GM19035 (cell line): ENCODE data around the gene TOR4A.
"Not testable (repeated sequence)": the region's sequence is repeated elsewhere in the genome, so short reads cannot be mapped to it uniquely, and the experiment has no call there.

Source experiments
- ATAC-seq: cut with Tn5 transposase; IDR thresholded peaks from one replicate; pipeline ENCODE4 v1.9.1; 2021; ENCODE audit not compliant: unreplicated experiment

Gene TOR4A

DNA sequence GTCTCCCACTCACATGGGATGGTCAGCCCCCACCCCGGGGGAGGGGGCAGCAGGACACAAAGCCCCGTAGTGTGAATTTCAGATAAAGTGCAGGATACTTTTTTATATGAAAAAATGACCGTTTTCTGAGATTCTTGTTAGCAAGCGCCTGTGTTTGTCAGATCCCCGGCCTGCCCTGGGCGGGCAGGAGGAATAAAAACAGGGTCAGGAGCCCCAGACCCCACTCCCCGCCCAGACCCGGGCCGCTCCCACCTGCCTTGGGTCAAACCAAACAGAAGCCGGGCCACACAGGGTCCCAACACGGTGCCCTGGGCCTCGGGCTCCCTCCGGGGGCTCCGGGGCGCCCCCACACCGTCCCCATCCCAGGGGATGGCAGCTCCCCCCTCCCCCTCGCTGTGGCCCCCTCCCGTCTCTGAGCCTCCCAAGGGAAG lies 38.1 kb downstream of the TOR4A start:
- no peak for ATAC-seq

DNA sequence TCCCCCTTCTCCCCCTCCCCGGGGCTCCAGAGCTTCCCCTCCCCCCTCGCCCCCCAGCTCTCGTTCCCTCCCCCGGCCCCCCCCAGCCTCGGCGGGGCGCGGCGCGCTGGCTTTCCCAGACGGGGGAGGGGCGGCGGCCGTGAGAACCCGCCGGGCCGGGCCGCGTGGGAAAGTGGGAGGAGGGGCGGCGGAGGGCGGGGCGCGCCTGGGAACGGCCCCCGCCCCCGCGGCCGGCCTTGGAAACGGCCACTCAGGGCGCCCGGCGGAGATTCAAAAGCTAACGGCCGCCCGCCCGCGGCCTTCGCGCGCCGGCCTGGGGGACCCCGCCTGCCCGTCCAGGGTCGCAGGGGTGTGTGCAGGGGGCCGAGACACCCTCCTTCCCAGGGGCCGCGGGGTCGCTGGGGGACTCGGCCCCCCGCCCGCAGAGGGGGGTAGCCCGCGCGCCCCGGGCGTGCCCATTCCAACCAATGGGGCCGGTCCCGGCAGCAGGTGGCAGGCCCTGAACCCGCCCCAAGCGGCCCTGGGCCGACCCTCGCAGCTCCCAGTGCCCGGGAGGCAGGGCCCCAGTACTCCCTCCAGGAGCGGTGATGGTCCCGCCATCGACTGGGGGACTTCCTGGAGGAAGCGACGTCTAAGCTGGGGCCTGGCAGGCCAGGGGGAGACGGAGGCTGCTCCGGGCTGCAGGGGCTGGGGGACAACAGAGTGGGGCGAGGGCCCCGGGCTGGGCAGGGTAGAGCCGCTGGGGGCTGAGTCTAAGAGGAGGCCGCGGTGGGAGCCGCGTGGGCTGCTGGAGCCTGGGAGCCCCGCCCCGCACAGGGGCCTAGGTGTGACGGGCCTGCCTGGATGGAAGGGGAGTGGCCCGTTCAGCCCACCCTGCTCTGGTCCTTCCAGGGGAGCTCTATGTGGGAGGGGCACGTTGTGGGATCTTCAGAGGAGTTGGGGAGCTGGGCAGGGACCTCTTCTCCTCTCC lies 38.8 kb downstream of the TOR4A start:
- no peak for ATAC-seq

DNA sequence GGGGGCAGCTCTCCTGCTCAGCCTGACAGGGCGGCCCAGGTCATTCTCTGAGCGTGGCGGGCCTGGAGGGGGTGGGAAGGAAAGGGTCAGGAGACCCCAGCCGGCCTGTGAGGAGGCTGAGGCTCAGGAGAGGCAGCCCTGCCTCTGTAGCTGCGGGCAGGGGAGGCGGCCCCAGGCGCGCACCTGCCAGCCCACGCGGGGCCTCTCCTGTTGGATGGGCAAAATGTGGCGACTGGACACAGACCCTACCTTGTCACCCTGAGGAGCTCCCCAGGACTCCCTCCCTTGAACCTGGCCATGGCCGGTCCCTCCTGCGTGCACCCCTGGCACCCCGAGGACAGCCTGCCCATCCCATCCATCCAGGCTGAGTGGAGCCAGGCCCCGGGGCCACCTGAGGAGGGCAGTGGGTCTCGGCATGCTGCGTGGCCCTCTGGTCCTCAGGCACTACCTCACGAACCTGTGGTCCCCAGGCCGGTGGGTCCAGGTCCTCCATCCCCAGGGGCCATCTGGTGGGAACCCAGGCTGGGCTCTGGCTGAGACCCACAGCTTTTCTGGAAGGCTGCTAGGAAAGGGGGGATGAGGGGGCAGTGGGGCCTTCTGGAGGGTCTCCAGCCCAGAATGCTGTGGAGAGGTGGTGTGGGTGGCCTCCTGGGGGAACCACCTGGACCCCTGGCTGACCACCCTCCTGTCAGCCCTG lies 39.6 kb downstream of the TOR4A start:
- no peak for ATAC-seq

DNA sequence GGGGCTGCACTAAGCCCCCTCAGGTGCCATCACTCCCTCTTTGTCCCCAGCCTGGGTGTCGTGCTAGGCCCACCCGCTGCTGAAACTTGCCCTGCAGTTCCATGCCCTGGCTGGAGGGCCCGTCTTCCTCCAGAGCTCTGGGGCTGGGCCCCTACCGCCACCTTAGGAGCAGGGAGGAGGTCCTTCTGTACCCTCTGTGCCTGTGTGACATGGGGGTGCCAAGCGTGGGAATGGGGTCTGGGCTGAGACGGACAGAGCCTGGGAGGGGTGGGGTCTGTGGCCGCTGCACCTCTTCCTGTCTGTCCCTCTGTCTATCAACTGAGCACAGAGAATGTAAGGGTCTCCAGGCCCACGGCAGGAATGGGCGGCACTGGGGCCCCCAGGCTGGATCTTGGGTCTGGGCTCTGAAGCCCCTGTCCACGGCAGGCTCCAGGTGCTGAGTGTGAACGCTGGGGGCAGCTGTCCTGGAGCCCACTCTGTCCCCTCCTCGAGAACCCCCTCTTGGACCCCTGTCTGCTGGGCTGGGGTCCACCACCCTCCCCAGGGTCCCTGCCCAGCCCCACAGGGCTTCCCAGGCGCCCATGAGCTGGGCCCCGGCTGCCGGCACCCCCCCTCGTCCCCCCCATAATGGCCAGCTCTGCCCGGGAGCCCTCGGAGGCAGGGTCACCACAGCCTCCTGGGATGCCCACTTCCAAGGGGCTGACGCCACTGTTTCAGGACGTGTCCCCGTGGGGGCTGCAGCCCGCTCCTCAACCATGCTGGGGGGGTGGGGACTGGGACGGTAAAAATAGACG lies 40.4 kb downstream of the TOR4A start:
- ATAC-seq = no peak

DNA sequence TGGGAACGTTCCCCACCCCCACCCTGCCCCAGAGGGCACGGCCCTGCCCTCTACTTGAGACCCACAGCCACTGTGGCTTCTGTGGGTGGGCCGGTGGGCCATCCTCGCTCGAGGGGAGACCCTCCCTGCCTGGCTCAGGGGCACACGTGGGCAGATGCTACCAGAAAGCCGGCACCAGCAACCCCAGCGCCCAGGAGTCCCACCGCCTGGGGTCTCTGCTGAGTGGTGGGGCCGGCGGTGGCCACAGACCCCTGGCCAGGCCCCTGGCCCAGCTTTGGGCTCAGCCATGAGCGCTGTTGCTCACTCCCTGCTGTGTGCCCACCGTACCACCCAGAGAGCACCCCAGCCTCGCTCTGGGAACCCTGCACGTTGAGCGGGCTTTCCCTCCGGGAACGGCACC lies 41.1 kb downstream of the TOR4A start:
- ATAC-seq = no peak

DNA sequence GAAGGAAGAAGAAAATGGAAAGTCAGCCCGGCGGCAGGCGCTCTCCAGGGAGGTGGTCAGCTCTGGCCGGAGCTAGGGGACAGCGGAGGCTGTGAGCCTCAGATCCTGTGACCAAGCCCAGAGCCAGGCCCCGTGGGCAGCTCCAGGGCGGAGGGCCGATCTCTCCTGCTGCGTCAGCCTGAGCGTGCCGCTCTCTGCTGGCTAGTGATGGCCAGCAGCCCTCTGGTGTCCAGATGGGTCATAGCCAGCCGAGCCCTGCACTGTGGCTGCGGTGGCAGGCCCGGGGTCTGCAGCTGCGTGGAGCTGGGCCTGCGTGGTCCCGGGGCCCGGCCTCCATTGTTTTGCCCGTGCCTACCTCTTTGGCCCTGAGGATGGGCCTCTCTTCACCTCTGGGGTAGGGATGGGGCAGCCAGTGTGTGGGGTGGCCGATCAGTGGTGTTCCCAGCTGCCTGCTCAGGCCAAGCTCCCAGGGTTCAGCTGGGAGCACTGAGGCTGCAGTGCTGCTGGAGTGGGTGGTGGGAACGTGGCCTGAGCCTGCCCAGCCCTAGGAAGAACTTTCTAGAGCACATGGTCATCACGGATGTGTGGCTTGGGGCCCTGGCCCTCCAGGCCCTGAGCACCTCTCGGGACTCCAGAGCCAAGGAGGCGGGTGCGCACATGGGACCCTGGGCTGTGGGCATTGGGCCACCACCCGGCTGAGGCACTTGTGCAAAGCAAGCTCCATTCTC lies 41.6 kb downstream of the TOR4A start:
- ATAC-seq = no peak

DNA sequence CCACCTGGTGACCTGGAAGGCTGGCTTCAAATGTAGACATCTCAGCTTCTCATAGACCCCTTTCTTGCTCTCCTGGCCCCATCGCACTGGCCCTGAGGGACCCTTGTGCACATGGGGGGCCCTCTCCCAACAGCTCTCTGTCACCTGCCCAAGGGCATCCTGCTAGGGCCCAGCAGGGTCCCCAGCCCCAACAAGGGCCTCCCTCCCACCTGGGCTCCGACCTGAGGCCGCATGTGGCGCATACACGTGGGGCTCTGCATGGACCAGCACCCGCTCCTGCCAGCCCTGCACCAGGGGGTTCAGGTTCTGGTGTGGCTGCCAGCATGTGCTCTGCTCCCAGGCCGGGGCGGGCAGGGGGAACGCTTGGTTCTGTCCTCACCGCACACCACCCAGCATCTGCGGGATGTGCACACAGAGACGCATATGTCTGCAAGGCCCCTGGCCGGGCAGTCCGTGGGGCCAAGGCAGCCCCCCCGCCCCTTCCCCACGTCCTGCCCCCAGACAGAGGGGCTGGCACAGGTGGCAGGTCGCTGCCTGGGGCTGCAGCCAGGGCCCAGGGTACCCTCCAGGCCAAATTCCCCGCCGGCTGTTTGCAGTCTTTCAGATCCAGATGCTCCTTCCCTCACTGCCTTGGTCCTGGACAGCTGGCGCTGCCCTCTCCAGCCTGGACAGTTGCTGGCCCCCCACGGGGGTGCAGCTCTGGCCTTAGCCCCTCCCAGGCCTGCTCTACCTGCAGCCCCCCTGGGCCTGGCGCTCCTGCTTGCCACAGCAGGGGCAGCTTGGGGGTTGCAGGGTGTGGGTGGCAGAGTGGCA lies 42.4 kb downstream of the TOR4A start:
- ATAC-seq = no peak

DNA sequence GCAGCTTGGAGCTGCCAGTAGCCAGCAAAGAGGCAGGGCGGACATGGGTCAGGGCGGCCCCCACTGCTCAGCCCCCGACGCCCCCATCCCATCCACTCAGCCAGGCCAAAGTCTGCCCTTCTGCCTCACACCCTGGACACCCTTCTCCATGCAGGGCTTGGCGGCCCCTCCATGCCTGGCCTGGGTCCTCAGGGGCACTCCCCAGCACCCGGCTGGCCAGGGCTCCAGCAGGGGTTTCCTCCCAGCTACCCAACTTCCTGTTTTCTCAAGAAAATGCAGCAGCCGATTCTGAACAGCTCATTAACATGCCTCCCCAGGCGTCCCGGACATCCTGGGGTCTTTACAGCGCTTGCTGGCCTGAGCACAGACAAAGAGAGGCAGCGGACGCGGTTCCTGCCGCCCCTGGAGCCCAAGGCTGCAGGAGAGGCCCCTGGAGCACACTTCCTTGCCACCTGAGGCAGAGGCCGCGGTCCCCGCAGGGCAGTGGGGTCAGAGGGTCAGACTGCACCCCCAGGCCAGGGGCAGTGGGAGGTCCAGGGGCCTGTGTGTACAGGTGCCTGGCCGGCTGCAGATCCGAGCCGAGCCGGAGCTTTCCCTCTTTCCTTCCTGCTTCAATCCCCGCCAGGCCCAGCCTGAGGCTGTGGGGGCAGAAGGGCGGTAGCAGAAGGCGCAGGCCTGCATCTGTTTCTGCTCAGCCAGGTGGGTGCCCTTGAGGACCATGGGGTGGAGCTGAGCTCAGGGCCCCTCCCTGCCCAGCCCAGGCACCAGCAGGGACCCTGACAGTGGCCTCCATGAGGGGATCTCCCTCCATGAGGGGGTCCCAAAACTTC lies 43.2 kb downstream of the TOR4A start:
- no peak for ATAC-seq

DNA sequence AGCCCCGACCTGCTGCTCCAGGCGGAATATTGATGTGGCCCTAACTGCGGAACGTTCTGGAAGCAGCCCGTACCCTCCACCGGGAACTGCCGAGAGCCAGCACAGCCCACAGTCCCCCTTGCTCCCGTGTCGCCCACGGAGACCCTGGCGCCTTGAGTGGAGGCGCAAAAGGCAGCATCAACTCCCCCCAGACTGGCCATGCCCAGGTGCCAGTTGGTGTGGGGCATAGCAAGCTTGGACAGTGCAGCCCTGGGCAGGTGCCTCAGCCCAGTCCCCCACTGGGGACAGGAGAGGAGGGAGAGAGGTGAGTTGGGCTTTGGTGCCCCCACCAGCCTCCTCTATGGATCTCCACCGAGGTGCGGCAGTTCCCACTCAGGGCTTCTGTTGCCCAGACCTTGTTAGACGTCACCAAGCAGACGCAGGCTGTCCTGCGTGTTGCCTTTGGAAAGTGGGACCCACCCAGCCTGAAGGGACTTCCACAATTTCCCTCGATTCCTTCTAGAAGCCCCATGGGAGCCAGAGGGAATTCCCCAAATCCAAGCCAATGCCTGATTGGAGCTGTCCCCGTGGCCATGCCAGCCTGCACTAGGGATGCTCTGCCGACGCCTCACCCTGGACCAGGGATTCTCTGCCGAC lies 44.3 kb downstream of the TOR4A start:
- no peak for ATAC-seq

DNA sequence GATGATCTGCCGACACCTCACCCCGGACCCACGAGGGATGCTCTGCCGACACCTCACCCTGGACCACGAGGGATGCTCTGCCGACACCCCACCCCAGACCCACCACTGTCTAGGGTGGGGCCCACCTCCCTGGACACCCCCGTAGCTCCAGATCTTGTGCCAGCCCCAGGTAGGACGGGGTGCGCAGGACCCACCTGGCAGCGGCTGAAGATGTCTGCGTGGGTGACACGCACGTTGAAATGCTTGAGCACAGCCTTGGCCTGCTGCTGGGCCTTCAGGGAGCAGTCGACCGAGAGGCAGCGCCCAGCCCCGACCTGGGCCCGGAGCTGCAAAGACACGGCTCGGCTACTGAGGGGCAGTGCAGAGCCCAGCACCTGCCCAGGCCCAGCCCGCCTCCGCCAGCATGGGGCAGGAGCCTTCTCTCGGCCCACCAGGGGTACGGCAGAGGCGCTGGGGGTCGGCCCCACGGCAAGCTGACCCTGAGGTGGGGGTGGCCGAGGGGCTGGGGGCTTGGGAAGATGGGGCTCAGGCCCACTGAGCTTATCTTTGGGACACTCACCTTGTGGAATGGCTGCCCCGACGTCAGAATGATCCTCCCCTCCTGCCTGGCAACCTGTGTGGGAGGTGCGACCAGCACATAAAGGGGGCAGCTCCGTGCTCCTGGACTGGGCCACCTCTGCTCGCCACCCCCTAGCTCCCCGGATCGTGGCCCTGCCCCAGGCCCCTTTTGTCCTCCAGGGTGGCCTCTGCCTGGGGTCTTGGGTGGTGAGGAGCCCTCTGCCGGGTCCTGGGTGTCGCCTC lies 46.2 kb downstream of the TOR4A start:
- no peak for ATAC-seq

DNA sequence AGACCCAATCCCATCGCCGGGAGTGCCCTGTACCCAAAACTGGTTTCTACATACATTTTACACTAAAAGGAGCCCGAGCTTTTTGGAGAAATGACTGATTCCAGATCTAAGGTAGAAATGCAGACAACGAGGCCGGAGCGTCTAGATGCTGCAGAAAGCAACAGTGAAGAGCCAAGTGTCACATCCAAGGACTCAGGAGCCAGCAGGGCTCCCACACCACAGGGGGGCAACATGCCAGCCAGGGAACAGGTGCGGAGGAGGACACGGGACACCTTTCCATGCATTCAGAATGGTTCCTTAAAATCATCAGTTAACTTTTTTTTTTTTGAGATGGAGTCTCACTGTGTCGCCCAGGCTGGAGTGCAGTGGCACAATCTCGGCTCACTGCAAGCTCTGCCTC lies 47.6 kb downstream of the TOR4A start:
- ATAC-seq = no peak

DNA sequence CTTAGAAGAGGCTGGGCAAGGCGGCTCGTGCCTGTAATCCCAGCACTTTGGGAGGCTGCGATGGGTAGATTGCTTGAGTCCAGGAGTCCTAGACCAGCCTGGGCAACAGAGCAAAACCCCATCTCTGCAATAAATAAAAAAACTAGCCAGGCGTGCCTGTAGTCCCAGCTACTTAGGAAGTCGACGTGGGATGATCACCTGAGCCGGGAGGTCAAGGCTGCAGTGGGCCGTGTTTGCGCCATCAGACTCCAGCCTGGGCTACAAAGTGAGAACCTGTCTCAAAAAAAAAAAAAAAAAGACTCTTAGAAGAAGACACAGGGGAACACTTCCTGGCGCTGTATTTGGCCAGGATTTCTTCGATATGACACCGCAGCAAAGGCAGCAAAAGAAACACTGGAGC lies 48.3 kb downstream of the TOR4A start:
- ATAC-seq = no peak

DNA sequence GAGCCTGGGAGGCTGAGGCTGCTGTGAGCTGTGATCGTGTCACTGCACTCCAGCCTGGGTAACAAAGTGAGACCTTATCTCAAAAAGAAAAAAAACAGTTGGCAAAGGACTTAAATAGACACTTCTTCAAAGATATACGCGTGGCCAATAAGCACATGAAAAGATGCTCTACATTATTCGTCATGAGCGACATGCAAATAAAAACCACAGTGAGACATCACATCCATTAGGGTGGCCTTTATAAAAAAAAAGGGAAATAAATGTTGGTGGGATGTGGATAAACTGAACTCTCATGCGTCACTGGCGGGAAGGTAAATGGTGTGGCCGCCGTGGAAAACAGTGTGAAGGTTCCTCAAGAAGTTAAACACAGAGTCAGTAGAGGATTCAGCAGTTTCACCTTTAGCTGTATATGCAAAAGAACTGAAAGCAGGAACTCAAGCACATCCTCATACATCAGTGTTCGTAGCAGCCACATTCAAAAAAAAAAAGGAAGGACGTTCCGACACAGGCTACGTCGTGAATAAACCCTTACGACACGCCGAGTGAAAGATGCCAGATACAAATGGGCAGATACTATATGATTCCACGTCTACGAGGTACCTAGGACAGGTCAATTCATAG lies 49.0 kb downstream of the TOR4A start:
- no peak for ATAC-seq

DNA sequence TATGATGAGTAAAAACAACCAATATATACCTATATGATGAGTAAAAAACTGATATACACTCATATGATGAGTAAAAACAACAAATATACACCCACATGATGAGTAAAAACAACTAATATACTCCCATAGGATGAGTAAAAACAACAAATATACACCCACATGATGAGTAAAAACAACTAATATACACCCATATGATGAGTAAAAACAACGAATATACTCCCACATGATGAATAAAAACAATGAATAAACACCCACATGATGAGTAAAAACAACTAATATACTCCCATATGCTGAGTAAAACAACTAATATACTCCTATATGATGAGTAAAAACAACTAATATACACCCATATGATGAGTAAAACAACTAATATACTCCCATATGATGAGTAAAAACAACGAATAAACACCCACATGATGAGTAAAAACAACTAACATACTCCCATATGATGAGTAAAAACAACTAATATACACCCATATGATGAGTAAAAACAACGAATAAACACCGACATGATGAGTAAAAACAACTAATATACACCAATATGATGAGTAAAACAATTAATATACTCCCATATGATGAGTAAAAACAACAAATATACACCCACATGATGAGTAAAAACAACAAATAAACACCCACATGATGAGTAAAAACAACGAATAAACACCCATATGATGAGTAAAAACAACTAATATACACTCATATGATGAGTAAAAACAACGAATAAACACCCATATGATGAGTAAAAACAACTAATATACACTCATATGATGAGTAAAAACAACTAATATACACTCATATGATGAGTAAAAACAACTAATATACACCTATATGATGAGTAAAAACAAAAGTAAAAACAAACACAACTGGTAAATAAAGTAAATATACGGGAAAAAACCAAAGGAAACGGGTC lies 50.4 kb downstream of the TOR4A start:
- not testable (repeated sequence) for ATAC-seq

DNA sequence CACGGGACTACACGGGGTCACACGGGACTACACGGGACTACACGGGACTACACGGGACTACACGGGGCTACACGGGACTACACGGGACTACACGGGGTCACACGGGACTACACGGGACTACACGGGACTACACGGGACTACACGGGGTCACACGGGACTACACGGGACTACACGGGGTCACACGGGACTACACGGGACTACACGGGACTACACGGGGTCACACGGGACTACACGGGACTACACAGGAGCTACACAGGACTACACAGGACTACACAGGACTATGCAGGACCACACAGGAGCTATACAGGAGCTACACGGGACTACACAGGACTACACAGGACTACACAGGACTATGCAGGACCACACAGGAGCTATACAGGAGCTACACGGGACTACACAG lies 52.1 kb downstream of the TOR4A start:
- ATAC-seq = not testable (repeated sequence)

DNA sequence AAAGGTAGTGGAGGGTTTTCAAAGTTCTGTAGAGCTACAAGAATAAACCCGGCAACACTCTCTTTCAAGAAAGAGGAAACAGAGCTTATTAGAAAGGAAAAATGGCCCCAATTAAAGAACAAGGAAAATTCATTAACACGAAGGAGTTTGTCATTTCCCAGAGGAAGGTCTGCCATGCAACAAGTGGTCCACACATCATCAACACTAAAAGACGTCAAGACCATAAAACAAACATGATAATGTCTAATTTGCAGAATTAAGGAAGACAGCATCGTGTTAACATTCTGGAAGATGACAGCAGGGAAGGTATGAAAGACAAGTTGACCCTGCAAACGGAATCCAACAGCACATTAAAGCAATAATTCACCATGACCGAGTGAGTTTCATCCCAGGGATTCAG lies 53.2 kb downstream of the TOR4A start:
- ATAC-seq = no peak
